HepG2 (cell line): ENCODE results near the gene TCOF1. TPM values are rescaled to one million over a fixed set of nuclear protein-coding genes. Genes with fewer than 3 reads are reported as not detected.

Experiments
- ATF1 ChIP-seq: IDR thresholded peaks from 2 replicates; pipeline ENCODE4 v1.6.1; 2016; ENCODE audit warnings: mild to moderate bottlenecking, control low read depth
- BCL6 ChIP-seq: IDR thresholded peaks from 2 replicates; pipeline ENCODE4 v1.6.1; 2016; ENCODE audit warnings: missing genetic modification reagents, missing compliant biosample characterization
- DNMT1 ChIP-seq: sonication (generic); formaldehyde crosslinking; IDR thresholded peaks from 2 replicates; pipeline ENCODE4 v1.5.1; 2020; ENCODE audit warnings: mild to moderate bottlenecking, missing genetic modification reagents
- FOSL1 ChIP-seq: sonication (generic); formaldehyde crosslinking; IDR thresholded peaks from 2 replicates; pipeline ENCODE4 v1.9.0; 2021; ENCODE audit warnings: missing genetic modification reagents, borderline replicate concordance
- FOXC1 ChIP-seq: sonication (generic); formaldehyde crosslinking; IDR thresholded peaks from 2 replicates; pipeline ENCODE4 v1.8.0; 2022; ENCODE audit warnings: mild to moderate bottlenecking, missing genetic modification reagents, borderline replicate concordance
- HMGA1 ChIP-seq: sonication (generic); formaldehyde crosslinking; conservative IDR thresholded peaks from 2 replicates; pipeline ENCODE4 v1.4.0; 2020; ENCODE audit warnings: missing genetic modification reagents
- PAX8 ChIP-seq: sonication (generic); formaldehyde crosslinking; IDR thresholded peaks from 2 replicates; pipeline ENCODE4 v1.8.0; 2022; ENCODE audit warnings: mild to moderate bottlenecking, missing genetic modification reagents, borderline replicate concordance
- POLR2AphosphoS5 ChIP-seq: IDR thresholded peaks from 2 replicates; pipeline ENCODE4 v1.6.1; 2012; ENCODE audit warnings: low read depth, low read length
- RBM39 ChIP-seq: fragments of 200-400 bp; formaldehyde crosslinking; IDR thresholded peaks from one replicate; pipeline ENCODE4 v1.6.1; 2018; ENCODE audit warnings: antibody characterized with exemption, mild to moderate bottlenecking, low read depth, low read length; ENCODE audit not compliant: poor library complexity, severe bottlenecking
- TEF ChIP-seq: sonication (generic); formaldehyde crosslinking; IDR thresholded peaks from 2 replicates; pipeline ENCODE4 v1.5.0; 2020; ENCODE audit warnings: missing genetic modification reagents
- THRA ChIP-seq: sonication (generic); formaldehyde crosslinking; IDR thresholded peaks from 2 replicates; pipeline ENCODE4 v1.4.0; 2020; ENCODE audit warnings: missing genetic modification reagents, borderline replicate concordance
- UBTF ChIP-seq: sonication (generic); formaldehyde crosslinking; IDR thresholded peaks from 2 replicates; pipeline ENCODE4 v1.4.0; 2020; ENCODE audit warnings: mild to moderate bottlenecking, missing genetic modification reagents
- ZC3H4 ChIP-seq: sonication (generic); formaldehyde crosslinking; IDR thresholded peaks from 2 replicates; pipeline ENCODE4 v1.4.0; 2020; ENCODE audit warnings: missing genetic modification reagents, borderline replicate concordance
- ZMAT5 ChIP-seq: sonication (generic); formaldehyde crosslinking; IDR thresholded peaks from 2 replicates; pipeline ENCODE4 v1.5.0; 2020; ENCODE audit warnings: mild to moderate bottlenecking, low read depth, missing genetic modification reagents, borderline replicate concordance
- ZNF337 ChIP-seq: sonication (generic); formaldehyde crosslinking; IDR thresholded peaks from 2 replicates; pipeline ENCODE4 v1.5.1; 2020; ENCODE audit warnings: missing genetic modification reagents, low read depth, mild to moderate bottlenecking, borderline replicate concordance
- ZNF503 ChIP-seq: sonication (generic); formaldehyde crosslinking; IDR thresholded peaks from 2 replicates; pipeline ENCODE4 v1.4.0; 2020; ENCODE audit warnings: missing genetic modification reagents
- ZNF605 ChIP-seq: sonication (generic); formaldehyde crosslinking; IDR thresholded peaks from 2 replicates; pipeline ENCODE4 v1.8.0; 2022; ENCODE audit warnings: mild to moderate bottlenecking, missing genetic modification reagents
- ZNF674 ChIP-seq: sonication (generic); formaldehyde crosslinking; IDR thresholded peaks from 2 replicates; pipeline ENCODE4 v1.5.0; 2020; ENCODE audit warnings: low read depth, mild to moderate bottlenecking, missing genetic modification reagents
- ZNF7 ChIP-seq: IDR thresholded peaks from 2 replicates; pipeline ENCODE4 v1.6.1; 2016; ENCODE audit warnings: missing biosample characterization, missing genetic modification reagents
- ZNF703 ChIP-seq: sonication (generic); formaldehyde crosslinking; IDR thresholded peaks from 2 replicates; pipeline ENCODE4 v1.5.1; 2020; ENCODE audit warnings: missing genetic modification reagents, mild to moderate bottlenecking, moderate library complexity, borderline replicate concordance
- ZNF749 ChIP-seq: sonication (generic); formaldehyde crosslinking; IDR thresholded peaks from 2 replicates; pipeline ENCODE4 v1.8.0; 2022; ENCODE audit warnings: mild to moderate bottlenecking, missing genetic modification reagents, moderate library complexity, borderline replicate concordance
- ZNF781 ChIP-seq: sonication (generic); formaldehyde crosslinking; IDR thresholded peaks from 2 replicates; pipeline ENCODE4 v1.5.1; 2020; ENCODE audit warnings: borderline replicate concordance, mild to moderate bottlenecking, missing genetic modification reagents; ENCODE audit errors: not compliant biosample characterization
- polyA plus RNA-seq, 8 experiments: library from polyadenylated mRNA; depleted of rRNA in 3 of 8; stranded (reverse) in 7 of 8; unstranded in 1 of 8; fragments of >200 nt; fragmentation: Illumina TruSeq in 4 of 8; extraction: Trizol in 4 of 8; gene quantifications; 2 replicates each; pipeline versions ENCODE4 v1.2.1 to v1.2.3, GENCODE V29; 2011 to 2016; ENCODE audit warnings: low read depth in 4 of 8, missing spikeins in 1 of 8, mixed read lengths in 1 of 8; ENCODE audit not compliant: insufficient read depth in 1 of 8
- total RNA-seq, 5 experiments: library from RNA; depleted of rRNA; stranded (reverse); fragments of >200 nt; fragmentation: Illumina TruSeq; extraction: Trizol; gene quantifications; 2 replicates each; pipeline ENCODE4 v1.2.3, GENCODE V29; 2016; ENCODE audit warnings: low read depth in 1 of 5

Gene TCOF1
- total and polyA plus RNA-seq, 2 of the 13 experiments (the other 11 are each of a cell fraction or from before 2014, with no cell fraction given), result 10.1 to 41.6 TPM

- no peak for TF ChIP-seq TEF (CRISPR knock-in tag)
- TF ChIP-seq FOXC1 (CRISPR knock-in tag), result no peak; the same call in 1 of the 2 replicates
- peak; percentile 83; the same call in 1 of the 2 replicates for TF ChIP-seq ZNF749 (CRISPR knock-in tag)
- no peak for TF ChIP-seq ZNF7 (CRISPR knock-in tag)
- TF ChIP-seq ATF1, result no peak
- TF ChIP-seq PAX8, result no peak
- TF ChIP-seq UBTF, result peak; percentile 50; the same call in 1 of the 2 replicates
- no peak for TF ChIP-seq DNMT1 (CRISPR knock-in tag)
- no peak for TF ChIP-seq THRA (CRISPR knock-in tag)
- no peak for TF ChIP-seq ZNF703 (CRISPR knock-in tag)
- TF ChIP-seq BCL6, result no peak
- TF ChIP-seq ZNF781 (CRISPR knock-in tag), result no peak
- TF ChIP-seq ZNF337 (CRISPR knock-in tag), result no peak
- no peak for TF ChIP-seq FOSL1 (CRISPR knock-in tag)
- no peak for TF ChIP-seq HMGA1 (CRISPR knock-in tag)
- TF ChIP-seq ZNF605 (CRISPR knock-in tag), result peak; percentile 80
- no peak for TF ChIP-seq ZNF503 (CRISPR knock-in tag)
- no peak for TF ChIP-seq ZMAT5 (CRISPR knock-in tag)
- no peak for TF ChIP-seq ZC3H4 (CRISPR knock-in tag)
- TF ChIP-seq RBM39, result peak; percentile 55
- no peak for TF ChIP-seq POLR2AphosphoS5
- TF ChIP-seq ZNF674 (CRISPR knock-in tag), result no peak
These were observed at the start of gene TCOF1 (continued) for GRCh38 chr5:150357326-150358260.
